Stimulated activated CD4-positive, alpha-beta T cell treated with anti-CD3 and anti-CD28 coated beads, Interleukin-4, amount 100 ng/mL, for 1 hour (primary cell): ENCODE results near the gene GSTP1.
"Not testable (repeated sequence)": the region's sequence is repeated elsewhere in the genome, so short reads cannot be mapped to it uniquely, and the experiment has no call there.

Experiments used
- DNase-seq: peaks from one replicate; pipeline ENCODE4 v3.0.0-alpha.2; 2020

GSTP1 gene

GRCh38 chr11:67564230-67564629 lies 19.4 kb upstream of the GSTP1 start:
- no peak for DNase-seq

- DNase-seq = no peak
These were observed 12.2 kb upstream of the GSTP1 start for GRCh38 chr11:67571443-67571842.

- no peak for DNase-seq
These were observed 11.3 kb upstream of the GSTP1 start for GRCh38 chr11:67572305-67572704.

GRCh38 chr11:67572747-67573419 lies 10.7 kb upstream of the GSTP1 start:
- peak; percentile 25 for DNase-seq

- DNase-seq = no peak
These were observed 8.7 kb upstream of the GSTP1 start for GRCh38 chr11:67574938-67575337.

GRCh38 chr11:67576735-67577475 lies 6.7 kb upstream of the GSTP1 start:
- no peak for DNase-seq

- no peak for DNase-seq
These were observed 5.7 kb upstream of the GSTP1 start for GRCh38 chr11:67577951-67578350.

GRCh38 chr11:67581469-67581868 lies 2.1 kb upstream of the GSTP1 start:
- no peak for DNase-seq

- no peak for DNase-seq
These were observed 1.6 kb upstream of the GSTP1 start for GRCh38 chr11:67582011-67582410.

- DNase-seq = peak; percentile 32
These were observed 731 bp downstream of the GSTP1 start for GRCh38 chr11:67584205-67584880.

GRCh38 chr11:67584881-67585873 lies 1.6 kb downstream of the GSTP1 start:
- DNase-seq = no peak

GRCh38 chr11:67585911-67586310 lies 2.3 kb downstream of the GSTP1 start:
- no peak for DNase-seq

- DNase-seq = no peak
These were observed 3.1 kb downstream of the GSTP1 start for GRCh38 chr11:67586568-67587250.

GRCh38 chr11:67588136-67588503 lies 4.5 kb downstream of the GSTP1 start:
- DNase-seq = no peak

- DNase-seq = not testable (repeated sequence)
These were observed 5.3 kb downstream of the GSTP1 start for GRCh38 chr11:67588899-67589415.

- DNase-seq = no peak
These were observed 9.4 kb downstream of the GSTP1 start for GRCh38 chr11:67592880-67593564.

GRCh38 chr11:67593565-67593905 lies 9.9 kb downstream of the GSTP1 start:
- no peak for DNase-seq

GRCh38 chr11:67594480-67594879 lies 10.9 kb downstream of the GSTP1 start:
- DNase-seq = no peak

GRCh38 chr11:67596753-67597300 lies 13.2 kb downstream of the GSTP1 start:
- no peak for DNase-seq

GRCh38 chr11:67597458-67597857 lies 13.8 kb downstream of the GSTP1 start:
- DNase-seq = not testable (repeated sequence)

GRCh38 chr11:67597963-67598362 lies 14.4 kb downstream of the GSTP1 start:
- not testable (repeated sequence) for DNase-seq
